Ascending aorta (tissue), 2 donors: ENCODE measurements around the gene UTP15. TPM values are rescaled to one million over a fixed set of nuclear protein-coding genes. Genes with fewer than 3 reads are reported as not detected.

ENCODE experiments used
- DNase-seq, 2 donors: peaks; one replicate each; pipeline ENCODE4 v3.0.0-alpha.2; 2019; ENCODE audit warnings: low spot score in 2 of 2
- H3K27ac ChIP-seq, 2 donors: fragments of 200-600 bp; sonication (generic); one replicate each; pipeline ENCODE4 v1.5.1; 2016 to 2017; ENCODE audit warnings: mild to moderate bottlenecking in 1 of 2
- H3K27me3 ChIP-seq: fragments of 200-600 bp; sonication (generic); one replicate; pipeline ENCODE4 v1.5.1; 2017
- H3K36me3 ChIP-seq, 2 donors: fragments of 200-600 bp; sonication (generic); one replicate each; pipeline ENCODE4 v1.5.1; 2016
- H3K4me1 ChIP-seq, 2 donors: fragments of 200-600 bp; sonication (generic); one replicate each; pipeline ENCODE4 v1.5.1; 2016 to 2017; ENCODE audit warnings: mild to moderate bottlenecking in 1 of 2
- H3K4me3 ChIP-seq, 2 donors: fragments of 200-600 bp; sonication (generic); one replicate each; pipeline ENCODE4 v1.5.1; 2016 to 2017; ENCODE audit warnings: mild to moderate bottlenecking in 1 of 2
- H3K9me3 ChIP-seq, 2 donors: fragments of 200-600 bp; sonication (generic); one replicate each; pipeline ENCODE4 v1.5.1; 2016
- CTCF ChIP-seq, 3 experiments: fragments of 200-600 bp in 2 of 3; fragments of 450-650 bp in 1 of 3; sonication (generic) in 2 of 3; IDR thresholded peaks; one replicate each; pipeline ENCODE4 v1.5.1; 2016 to 2019; ENCODE audit warnings: antibody characterized with exemption in 3 of 3, mild to moderate bottlenecking in 1 of 3, moderate library complexity in 1 of 3
- intact Hi-C: fragments of 100-400 bp; cut with DNase I; formaldehyde crosslinking; loops from one replicate; pipeline ENCODE4 v1.15.1; 2023
- total RNA-seq: library from RNA; depleted of rRNA; stranded (reverse); fragments of >200 nt; gene quantifications from one replicate; pipeline ENCODE4 v1.1.0, GENCODE V29; 2016

The UTP15 gene
- total RNA-seq, 1 donor from 2014 or later: 4.9 TPM

- H3K4me3 ChIP-seq: peak overlapping the region; percentile 76 to 86
- no peaks in the 10 kb centered on the region for H3K9me3 ChIP-seq
- H3K4me1 ChIP-seq: peaks cover 0 to 19% of the 10 kb centered on the region in 2 donors
- DNase-seq: no peak
- peak overlapping the region; percentile 90 to 94 for H3K27ac ChIP-seq
- no peak for TF ChIP-seq CTCF (IDR thresholded peaks at IDR 0.05)
- peaks cover 10 to 31% of the 10 kb centered on the region in 2 donors for H3K36me3 ChIP-seq
- intact Hi-C loops: loop anchor here (2.0 kb wide), 2 partner anchors 25 to 45 kb away; no protein-coding TSS in a partner anchor
- no peaks in the 10 kb centered on the region for H3K27me3 ChIP-seq
These were observed 1.5 kb upstream of the UTP15 start for GRCh38 chr5:73564018-73564417.

- no peak for TF ChIP-seq CTCF (IDR thresholded peaks at IDR 0.05)
- intact Hi-C loops: loop anchor here (1.0 to 2.0 kb wide), 3 partner anchors 26 to 66 kb away; partner anchors contain the start of gene BTF3
- no peak for DNase-seq
- Histone ChIP-seq H3K27ac (peak overlapping the region; percentile 90 to 94), H3K4me1 (peaks cover 0 to 19% of the 10 kb centered on the region in 2 donors), H3K27me3 (no peaks in the 10 kb centered on the region), H3K9me3 (no peaks in the 10 kb centered on the region), H3K36me3 (peaks cover 8 to 31% of the 10 kb centered on the region in 2 donors), H3K4me3 (peak overlapping the region; percentile 76 to 86)
These were observed 868 bp upstream of the UTP15 start for GRCh38 chr5:73564675-73565074.

GRCh38 chr5:73565969-73566547, 515 bp downstream of the UTP15 start:
- H3K4me3 ChIP-seq: peak overlapping the region; percentile 76 to 86
- peaks cover 15 to 28% of the 10 kb centered on the region in 2 donors for H3K36me3 ChIP-seq
- H3K4me1 ChIP-seq: peaks cover 0 to 17% of the 10 kb centered on the region in 2 donors
- H3K9me3 ChIP-seq: no peaks in the 10 kb centered on the region
- no peaks in the 10 kb centered on the region for H3K27me3 ChIP-seq
- no peak for DNase-seq
- H3K27ac ChIP-seq: peak overlapping the region; percentile 90 to 94
- TF ChIP-seq CTCF (IDR thresholded peaks at IDR 0.05): no peak
- intact Hi-C loops: loop anchor here (1.0 to 2.0 kb wide), 3 partner anchors 27 to 68 kb away; partner anchors contain the start of gene BTF3

GRCh38 chr5:73582285-73583145, 17.0 kb downstream of the UTP15 start:
- intact Hi-C loops: no loop called here
- Histone ChIP-seq H3K9me3 (no peaks in the 10 kb centered on the region), H3K27ac (no peak overlapping the region), H3K27me3 (no peaks in the 10 kb centered on the region), H3K4me1 (no peaks in the 10 kb centered on the region), H3K4me3 (no peak overlapping the region), H3K36me3 (peaks cover 20 to 35% of the 10 kb centered on the region in 2 donors)
- TF ChIP-seq CTCF (IDR thresholded peaks at IDR 0.05): no peak
- no peak for DNase-seq

GRCh38 chr5:73587923-73588322, 22.4 kb downstream of the UTP15 start:
- intact Hi-C loops: no loop called here
- no peak overlapping the region for H3K27ac ChIP-seq
- TF ChIP-seq CTCF (IDR thresholded peaks at IDR 0.05): no peak
- no peak for DNase-seq
- no peaks in the 10 kb centered on the region for H3K4me1 ChIP-seq
- H3K27me3 ChIP-seq: no peaks in the 10 kb centered on the region
- H3K9me3 ChIP-seq: no peaks in the 10 kb centered on the region
- H3K4me3 ChIP-seq: no peak overlapping the region
- no peaks in the 10 kb centered on the region for H3K36me3 ChIP-seq
